Skeletal muscle cell (primary cell): ENCODE results near the gene ANAPC4.
A peak's percentile ranks its signal among the peaks of the same experiment; 100 is the strongest.

ENCODE experiments used
- DNase-seq: peaks from one replicate; pipeline ENCODE4 v3.0.0-alpha.2; 2010; ENCODE audit warnings: low read depth
- H3K4me3 ChIP-seq: 2 replicates; pipeline ENCODE4 v1.5.1; 2011; ENCODE audit warnings: low read depth, mild to moderate bottlenecking, control low read depth, low read length, moderate library complexity

ANAPC4 gene

DNA sequence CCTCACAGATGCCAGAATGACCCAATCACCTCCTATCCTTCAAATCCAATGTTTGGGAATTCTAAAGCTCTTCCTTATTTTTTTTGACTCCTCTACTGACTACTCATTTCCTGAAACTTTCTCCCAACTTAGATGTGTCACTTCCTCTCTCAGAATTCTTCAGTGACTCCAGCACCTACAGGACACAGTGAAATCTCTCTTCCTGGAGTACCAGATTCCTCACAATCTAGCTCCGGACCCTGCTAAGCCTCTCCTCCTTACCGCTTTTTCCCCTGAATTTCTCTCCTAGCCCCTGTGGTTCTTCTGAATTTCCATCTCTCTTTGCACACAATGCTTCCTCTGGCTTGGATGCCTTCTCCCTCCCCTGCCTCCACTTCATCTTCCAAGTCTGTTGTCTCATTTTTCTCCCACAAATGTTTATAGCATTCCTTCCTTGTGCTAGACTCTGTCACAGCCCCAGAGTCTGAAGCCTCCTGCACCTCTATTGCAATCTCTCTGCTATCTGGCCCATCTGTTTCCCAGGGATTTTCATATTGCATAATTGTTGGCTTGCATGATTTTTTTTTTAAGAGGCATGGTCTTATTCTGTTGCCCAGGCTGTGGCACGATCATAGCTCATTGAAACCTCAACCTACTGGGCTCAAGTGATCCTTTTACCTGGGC, 80.1 kb downstream of the ANAPC4 start:
- no peak for DNase-seq
- no peak overlapping the region for H3K4me3 ChIP-seq

DNA sequence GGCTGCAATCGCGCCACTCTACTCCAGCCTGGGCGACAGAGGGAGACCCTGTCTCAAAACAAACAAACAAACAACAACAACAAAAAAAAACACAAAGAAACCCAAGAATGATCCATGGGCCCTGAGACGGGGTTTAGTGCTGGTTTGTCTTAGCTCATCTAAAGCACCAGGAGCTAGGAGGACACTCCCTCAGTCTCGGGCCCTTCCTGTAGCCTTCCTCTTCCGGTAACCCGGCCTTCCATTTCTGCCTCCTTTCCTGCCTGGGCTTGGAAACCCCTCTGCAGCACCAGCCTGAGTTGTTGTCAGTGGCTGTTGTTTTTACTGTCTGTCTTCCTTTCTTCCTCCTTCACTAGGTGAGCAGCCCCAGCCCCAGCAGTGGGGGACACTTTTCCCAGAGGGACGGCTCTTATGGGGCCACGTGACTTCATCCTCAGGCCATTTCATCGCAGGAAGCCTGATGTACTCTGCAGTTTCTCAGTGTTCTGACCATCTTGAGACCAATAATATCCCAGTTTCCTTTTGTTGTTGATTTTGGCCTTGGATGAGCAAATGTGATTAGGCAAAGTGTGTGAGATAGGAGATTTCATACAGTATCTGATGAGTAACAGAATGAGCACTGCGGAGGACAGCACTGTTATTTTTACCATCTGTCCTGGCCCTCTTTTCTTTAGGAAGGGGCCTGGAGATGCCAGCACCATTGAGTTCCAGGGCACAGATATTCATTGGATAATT, 90.1 kb downstream of the ANAPC4 start:
- DNase-seq = peak; percentile 25

DNA sequence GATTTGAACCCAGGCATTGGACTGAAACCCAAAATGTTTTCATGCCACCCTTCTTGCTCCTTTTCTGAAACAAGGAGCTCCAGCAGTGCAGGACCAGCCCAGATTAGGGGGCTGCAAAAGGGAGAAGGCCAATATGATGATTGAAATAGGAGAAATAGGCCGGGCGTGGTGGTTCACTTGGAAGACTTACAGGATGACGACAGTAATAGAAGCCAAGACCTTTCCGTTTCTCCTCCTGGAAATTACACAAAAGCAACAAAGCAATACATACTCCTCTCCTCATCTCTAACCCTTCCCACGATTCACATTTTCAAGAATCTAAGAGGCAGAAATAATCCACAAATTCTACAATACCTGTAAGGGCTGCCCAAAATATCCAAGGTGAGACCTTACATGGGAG, 90.8 kb downstream of the ANAPC4 start:
- no peak overlapping the region for H3K4me3 ChIP-seq
- DNase-seq = no peak

More for the DNA sequence above, 90.1 kb downstream of the ANAPC4 start:
- no peak overlapping the region for H3K4me3 ChIP-seq
